ENCODE measurements around the gene PRKG1. TPM values are rescaled to one million over a fixed set of nuclear protein-coding genes. Genes with fewer than 3 reads are reported as not detected.

Gene PRKG1
- total RNA-seq, 1 donor from 2014 or later: 4.6 TPM

DNA sequence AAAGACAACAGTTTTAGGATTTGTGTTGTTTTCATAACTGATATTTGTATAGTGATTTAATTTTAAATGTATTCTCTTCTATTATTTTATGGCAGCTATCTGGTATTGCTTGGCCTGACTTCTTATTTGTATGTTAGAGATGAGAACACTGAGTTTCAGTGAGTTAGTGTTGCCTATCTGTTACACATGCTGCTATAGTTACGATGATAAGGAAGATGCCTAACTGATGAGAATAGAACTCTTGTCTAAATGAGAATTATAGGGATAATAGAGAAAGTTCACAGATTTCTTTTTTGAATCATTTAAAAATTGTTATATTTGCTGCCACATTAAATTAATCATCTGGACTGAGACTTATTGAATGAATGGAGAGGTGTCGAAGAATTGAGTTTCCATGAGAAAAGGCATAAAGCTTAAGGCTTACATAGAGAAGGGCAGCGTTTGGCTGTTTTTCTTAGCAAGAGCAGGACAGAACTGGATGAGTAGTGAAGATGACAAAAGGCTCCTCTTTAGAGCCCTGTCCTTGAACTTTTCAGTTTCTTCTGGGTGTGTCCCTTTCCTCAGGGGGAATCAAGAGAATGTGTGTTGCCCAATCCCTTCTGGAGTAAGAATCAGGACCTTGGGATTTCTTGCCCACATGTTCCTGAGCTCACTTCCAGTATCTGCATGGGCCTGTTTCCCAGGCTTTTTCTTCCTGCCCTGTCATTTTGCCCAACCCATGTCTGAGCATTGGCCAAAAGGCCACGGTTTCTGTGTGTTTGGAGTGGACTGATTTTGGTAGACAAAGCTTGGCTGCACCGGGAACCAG is 820.7 kb downstream of the PRKG1 start:
- Mint-ChIP-seq H3K27ac (no peak overlapping the region), H3K27me3 (no peaks in the 10 kb centered on the region), H3K36me3 (ENCODE audit: insufficient read depth) (no peaks in the 10 kb centered on the region), H3K4me3 (ENCODE audit: low read depth) (no peak overlapping the region), H3K9me3 (ENCODE audit: low read depth) (no peaks in the 10 kb centered on the region), H3K4me1 (ENCODE audit: low read depth) (no peaks in the 10 kb centered on the region)
- no peak for DNase-seq (ENCODE audit: low spot score, unreplicated experiment)
- TF ChIP-seq, protein P1, sequence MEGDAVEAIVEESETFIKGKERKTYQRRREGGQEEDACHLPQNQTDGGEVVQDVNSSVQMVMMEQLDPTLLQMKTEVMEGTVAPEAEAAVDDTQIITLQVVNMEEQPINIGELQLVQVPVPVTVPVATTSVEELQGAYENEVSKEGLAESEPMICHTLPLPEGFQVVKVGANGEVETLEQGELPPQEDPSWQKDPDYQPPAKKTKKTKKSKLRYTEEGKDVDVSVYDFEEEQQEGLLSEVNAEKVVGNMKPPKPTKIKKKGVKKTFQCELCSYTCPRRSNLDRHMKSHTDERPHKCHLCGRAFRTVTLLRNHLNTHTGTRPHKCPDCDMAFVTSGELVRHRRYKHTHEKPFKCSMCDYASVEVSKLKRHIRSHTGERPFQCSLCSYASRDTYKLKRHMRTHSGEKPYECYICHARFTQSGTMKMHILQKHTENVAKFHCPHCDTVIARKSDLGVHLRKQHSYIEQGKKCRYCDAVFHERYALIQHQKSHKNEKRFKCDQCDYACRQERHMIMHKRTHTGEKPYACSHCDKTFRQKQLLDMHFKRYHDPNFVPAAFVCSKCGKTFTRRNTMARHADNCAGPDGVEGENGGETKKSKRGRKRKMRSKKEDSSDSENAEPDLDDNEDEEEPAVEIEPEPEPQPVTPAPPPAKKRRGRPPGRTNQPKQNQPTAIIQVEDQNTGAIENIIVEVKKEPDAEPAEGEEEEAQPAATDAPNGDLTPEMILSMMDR (IDR thresholded peaks at IDR 0.05; ENCODE audit: unreplicated experiment): no peak

DNA sequence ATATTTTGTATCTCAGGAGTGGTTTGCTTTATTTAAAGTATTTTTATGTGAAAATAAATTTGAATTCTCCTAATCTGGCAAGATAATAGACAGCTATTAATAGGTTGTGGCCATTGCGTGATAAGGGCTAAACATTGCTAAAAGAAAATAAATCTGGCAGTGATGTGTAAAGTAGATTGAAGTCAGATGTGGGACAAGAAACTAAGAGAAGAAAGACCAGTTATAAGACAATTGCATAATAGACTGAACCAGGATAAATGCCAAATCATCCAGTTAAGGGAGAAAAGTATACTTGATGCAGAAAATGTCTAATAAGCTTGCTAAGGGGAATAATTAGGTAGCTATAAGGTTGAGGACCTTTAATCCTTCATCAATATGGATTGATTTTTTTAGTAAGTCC is 822.6 kb downstream of the PRKG1 start:
- H3K4me1 Mint-ChIP-seq (ENCODE audit: low read depth): no peaks in the 10 kb centered on the region
- DNase-seq (ENCODE audit: low spot score, unreplicated experiment): no peak
- no peaks in the 10 kb centered on the region for H3K9me3 Mint-ChIP-seq (ENCODE audit: low read depth)
- no peak overlapping the region for H3K4me3 Mint-ChIP-seq (ENCODE audit: low read depth)
- H3K27me3 Mint-ChIP-seq: no peaks in the 10 kb centered on the region
- TF ChIP-seq, protein P1 (IDR thresholded peaks at IDR 0.05; ENCODE audit: unreplicated experiment): no peak
- H3K27ac Mint-ChIP-seq: no peak overlapping the region
- no peaks in the 10 kb centered on the region for H3K36me3 Mint-ChIP-seq (ENCODE audit: insufficient read depth)

DNA sequence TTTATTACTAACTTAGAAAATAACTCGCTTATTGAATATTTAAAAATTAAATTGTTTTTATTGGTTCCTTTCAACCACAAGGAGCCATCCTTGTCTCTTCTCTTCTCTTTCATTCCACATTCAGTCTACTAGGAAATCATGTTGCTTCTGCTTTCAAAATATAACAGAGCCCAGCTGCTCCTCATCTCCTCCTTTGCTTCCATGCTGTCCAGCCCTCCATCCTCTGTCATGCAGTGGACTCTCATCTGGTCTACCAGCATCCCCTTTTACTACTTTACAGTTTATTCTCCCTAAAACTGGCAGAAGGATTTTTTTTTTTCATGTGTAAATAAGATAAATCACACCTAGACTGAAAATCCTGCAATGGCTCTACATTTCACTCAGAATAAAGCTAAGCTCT is 823.3 kb downstream of the PRKG1 start:
- H3K4me3 Mint-ChIP-seq (ENCODE audit: low read depth): no peak overlapping the region
- H3K36me3 Mint-ChIP-seq (ENCODE audit: insufficient read depth): no peaks in the 10 kb centered on the region
- no peaks in the 10 kb centered on the region for H3K9me3 Mint-ChIP-seq (ENCODE audit: low read depth)
- H3K27ac Mint-ChIP-seq: no peak overlapping the region
- TF ChIP-seq, protein P1 (IDR thresholded peaks at IDR 0.05; ENCODE audit: unreplicated experiment): no peak
- no peak for DNase-seq (ENCODE audit: low spot score, unreplicated experiment)
- H3K27me3 Mint-ChIP-seq: no peaks in the 10 kb centered on the region
- no peaks in the 10 kb centered on the region for H3K4me1 Mint-ChIP-seq (ENCODE audit: low read depth)

DNA sequence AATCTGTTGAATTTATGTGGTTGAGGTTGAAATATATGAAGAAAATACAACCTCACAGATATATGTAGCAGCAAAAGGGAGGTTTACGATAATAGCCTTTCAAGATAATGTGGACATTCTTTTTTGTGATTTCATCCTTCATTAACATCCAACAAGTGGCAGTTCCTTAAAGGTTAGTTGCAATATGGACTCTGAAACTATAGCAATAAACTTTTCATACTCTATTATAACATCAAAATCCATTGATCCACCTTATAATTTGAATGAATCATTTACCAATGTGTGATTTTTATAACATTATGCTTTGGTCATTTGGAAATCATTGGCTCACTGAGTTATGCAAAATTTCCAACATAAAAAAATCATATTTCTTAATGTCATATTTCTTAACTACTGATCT is 825.9 kb downstream of the PRKG1 start:
- Mint-ChIP-seq H3K4me3 (ENCODE audit: low read depth) (no peak overlapping the region), H3K36me3 (ENCODE audit: insufficient read depth) (no peaks in the 10 kb centered on the region), H3K9me3 (ENCODE audit: low read depth) (no peaks in the 10 kb centered on the region), H3K27ac (no peak overlapping the region), H3K4me1 (ENCODE audit: low read depth) (no peaks in the 10 kb centered on the region), H3K27me3 (no peaks in the 10 kb centered on the region)
- TF ChIP-seq, protein P1 (IDR thresholded peaks at IDR 0.05; ENCODE audit: unreplicated experiment): no peak
- DNase-seq (ENCODE audit: low spot score, unreplicated experiment): no peak

DNA sequence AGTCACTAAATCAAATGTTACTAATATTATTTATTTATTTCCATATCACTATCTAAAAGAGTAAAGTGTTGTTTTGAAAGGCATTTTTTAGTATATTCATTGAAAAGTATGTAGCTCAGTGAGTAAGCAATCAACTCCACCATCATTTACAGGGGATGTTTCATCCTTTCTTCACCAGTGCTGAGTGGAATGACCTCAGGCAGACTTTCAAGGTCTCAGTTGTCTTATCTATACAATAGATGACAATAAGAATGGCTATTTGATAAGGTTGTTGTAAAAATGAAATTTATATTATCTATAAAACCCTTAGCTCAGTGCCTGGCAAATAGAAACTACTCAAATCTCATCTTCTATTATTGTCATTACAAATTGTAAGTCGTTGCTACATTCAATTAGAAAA is 829.4 kb downstream of the PRKG1 start:
- TF ChIP-seq, protein P1 (IDR thresholded peaks at IDR 0.05; ENCODE audit: unreplicated experiment): no peak
- H3K9me3 Mint-ChIP-seq (ENCODE audit: low read depth): no peaks in the 10 kb centered on the region
- H3K4me1 Mint-ChIP-seq (ENCODE audit: low read depth): peaks cover 5% of the 10 kb centered on the region
- no peak overlapping the region for H3K4me3 Mint-ChIP-seq (ENCODE audit: low read depth)
- H3K36me3 Mint-ChIP-seq (ENCODE audit: insufficient read depth): no peaks in the 10 kb centered on the region
- no peak for DNase-seq (ENCODE audit: low spot score, unreplicated experiment)
- H3K27ac Mint-ChIP-seq: no peak overlapping the region
- H3K27me3 Mint-ChIP-seq: no peaks in the 10 kb centered on the region

Measured in progenitor cell of endocrine pancreas (in vitro differentiated cells).